Smooth muscle cell (in vitro differentiated cells): ENCODE measurements around the gene CAV1. TPM values are rescaled to one million over a fixed set of nuclear protein-coding genes. Genes with fewer than 3 reads are reported as not detected.

Experiments used
- DNase-seq: peaks from one replicate; lab custom pipeline; 2025; ENCODE audit not compliant: unreplicated experiment; lab: John Stamatoyannopoulos, UW
- H2AFZ ChIP-seq: fragments of 200-600 bp; sonication (generic); 2 replicates; pipeline ENCODE4 v1.6.0; 2016; ENCODE audit warnings: antibody characterized with exemption, low read depth, mild to moderate bottlenecking
- H3F3A ChIP-seq: fragments of 200-600 bp; sonication (generic); 2 replicates; pipeline ENCODE4 v1.6.0; 2017; ENCODE audit warnings: antibody characterized with exemption, low read depth
- H3K27ac ChIP-seq: fragments of 200-600 bp; sonication (generic); 2 replicates; pipeline ENCODE4 v1.5.1; 2016; ENCODE audit warnings: low read depth, mild to moderate bottlenecking
- H3K27me3 ChIP-seq: fragments of 200-600 bp; sonication (generic); 2 replicates; pipeline ENCODE4 v1.6.1; 2016; ENCODE audit warnings: low read depth, mild to moderate bottlenecking
- H3K36me3 ChIP-seq: fragments of 200-600 bp; sonication (generic); 2 replicates; pipeline ENCODE4 v1.5.1; 2016; ENCODE audit warnings: low read depth
- H3K4me1 ChIP-seq: fragments of 200-600 bp; sonication (generic); 2 replicates; pipeline ENCODE4 v1.5.1; 2016; ENCODE audit warnings: low read depth
- H3K4me2 ChIP-seq: fragments of 200-600 bp; sonication (generic); 2 replicates; pipeline ENCODE4 v1.6.0; 2016; ENCODE audit warnings: mild to moderate bottlenecking
- H3K4me3 ChIP-seq: fragments of 200-600 bp; sonication (generic); 2 replicates; pipeline ENCODE4 v1.5.1; 2016; ENCODE audit warnings: mild to moderate bottlenecking
- H3K79me2 ChIP-seq: fragments of 200-600 bp; sonication (generic); 2 replicates; pipeline ENCODE4 v1.6.0; 2016; ENCODE audit warnings: low read depth, mild to moderate bottlenecking
- H3K9ac ChIP-seq: fragments of 200-600 bp; sonication (generic); 2 replicates; pipeline ENCODE4 v1.6.0; 2016; ENCODE audit warnings: low read depth
- H3K9me3 ChIP-seq: fragments of 200-600 bp; sonication (generic); replicated peaks from 2 replicates; pipeline ENCODE4 v1.5.1; 2016; ENCODE audit warnings: low read depth
- H4K20me1 ChIP-seq: fragments of 200-600 bp; sonication (generic); 2 replicates; pipeline ENCODE4 v1.6.0; 2016; ENCODE audit warnings: low read depth
- CTCF ChIP-seq: fragments of 200-600 bp; sonication (generic); IDR thresholded peaks from 2 replicates; pipeline ENCODE4 v1.5.1; 2017; ENCODE audit warnings: borderline replicate concordance, mild to moderate bottlenecking, antibody characterized with exemption; ENCODE audit not compliant: insufficient read depth, poor library complexity, severe bottlenecking
- WGBS: methylation state at CpG from one replicate; pipeline ENCODE4 v1.1.7; 2016; ENCODE audit warnings: low lambda C conversion rate; 5-methylcytosine and 5-hydroxymethylcytosine counted together
- polyA plus RNA-seq: library from polyadenylated mRNA; unstranded; fragments of >200 nt; fragmentation: Nextera tagmentation; extraction: Ambion mirVana; gene quantifications from 2 replicates; pipeline ENCODE4 v1.2.1, GENCODE V29; 2016
- total RNA-seq: library from RNA; depleted of rRNA; stranded (reverse); fragments of >200 nt; gene quantifications from 2 replicates; pipeline ENCODE4 v1.2.3, GENCODE V29; 2014

CAV1 gene
- total and polyA plus RNA-seq, 2 experiments from 2014 or later, result 55.8 to 84.7 TPM

- Histone ChIP-seq H3K9ac (no peak overlapping the region), H3K36me3 (no peaks in the 10 kb centered on the region), H3K9me3 (no peaks in the 10 kb centered on the region), H3K4me2 (no peak overlapping the region), H3K4me3 (no peak overlapping the region), H3K27ac (no peak overlapping the region), H3K4me1 (no peaks in the 10 kb centered on the region), H3K27me3 (no peaks in the 10 kb centered on the region), H3K79me2 (no peaks in the 10 kb centered on the region), H3F3A (no peaks in the 10 kb centered on the region), H4K20me1 (no peaks in the 10 kb centered on the region), H2AFZ (no peak overlapping the region)
- no peak for DNase-seq
- 62% methylated on average over 3 of the region's 3 CpGs for WGBS
- TF ChIP-seq CTCF, result no peak
Measured at GRCh38 chr7:116491887-116492653, 32.8 kb upstream of the CAV1 start.

GRCh38 chr7:116492654-116493109, 32.2 kb upstream of the CAV1 start:
- no peaks in the 10 kb centered on the region for H3K79me2 ChIP-seq
- H2AFZ ChIP-seq, result no peak overlapping the region
- WGBS, result 98% methylated on average over 3 of the region's 3 CpGs
- DNase-seq, result no peak
- H3K4me3 ChIP-seq, result no peak overlapping the region
- H3K9me3 ChIP-seq, result no peaks in the 10 kb centered on the region
- no peak overlapping the region for H3K4me2 ChIP-seq
- no peak overlapping the region for H3K9ac ChIP-seq
- TF ChIP-seq CTCF, result no peak
- no peaks in the 10 kb centered on the region for H3K4me1 ChIP-seq
- no peaks in the 10 kb centered on the region for H3F3A ChIP-seq
- no peaks in the 10 kb centered on the region for H4K20me1 ChIP-seq
- no peak overlapping the region for H3K27ac ChIP-seq
- H3K27me3 ChIP-seq, result no peaks in the 10 kb centered on the region
- no peaks in the 10 kb centered on the region for H3K36me3 ChIP-seq

GRCh38 chr7:116493449-116493848, 31.4 kb upstream of the CAV1 start:
- Histone ChIP-seq H3K27ac (no peak overlapping the region), H3K36me3 (no peaks in the 10 kb centered on the region), H3K4me2 (no peak overlapping the region), H3F3A (no peaks in the 10 kb centered on the region), H2AFZ (no peak overlapping the region), H3K4me1 (no peaks in the 10 kb centered on the region), H3K9me3 (no peaks in the 10 kb centered on the region), H3K79me2 (no peaks in the 10 kb centered on the region), H3K27me3 (no peaks in the 10 kb centered on the region), H3K9ac (no peak overlapping the region), H4K20me1 (no peaks in the 10 kb centered on the region), H3K4me3 (no peak overlapping the region)
- 86% methylated on average over 1 of the region's 1 CpG for WGBS
- DNase-seq, result no peak
- TF ChIP-seq CTCF, result no peak

GRCh38 chr7:116494472-116494871, 30.4 kb upstream of the CAV1 start:
- no peaks in the 10 kb centered on the region for H3K27me3 ChIP-seq
- DNase-seq, result no peak
- H3F3A ChIP-seq, result no peaks in the 10 kb centered on the region
- H3K27ac ChIP-seq, result no peak overlapping the region
- no peaks in the 10 kb centered on the region for H3K4me1 ChIP-seq
- no peaks in the 10 kb centered on the region for H4K20me1 ChIP-seq
- 90% methylated on average over 2 of the region's 2 CpGs for WGBS
- H3K4me3 ChIP-seq, result no peak overlapping the region
- H3K79me2 ChIP-seq, result no peaks in the 10 kb centered on the region
- no peak overlapping the region for H2AFZ ChIP-seq
- TF ChIP-seq CTCF, result no peak
- no peaks in the 10 kb centered on the region for H3K36me3 ChIP-seq
- H3K9ac ChIP-seq, result no peak overlapping the region
- no peaks in the 10 kb centered on the region for H3K9me3 ChIP-seq
- H3K4me2 ChIP-seq, result no peak overlapping the region
